Measurements from ENCODE around the gene PPP3R1. TPM values are rescaled to one million over a fixed set of nuclear protein-coding genes. Genes with fewer than 3 reads are reported as not detected.

The PPP3R1 gene
- polyA plus RNA-seq, 1 donor (not counting 4 experiments of a cell fraction or from before 2014, with no cell fraction given): 21.6 TPM

- Histone ChIP-seq H2AFZ (ENCODE audit: control insufficient read depth, low read length) (no peak overlapping the region), H3K27ac (ENCODE audit: control insufficient read depth, insufficient read depth, low read length) (no peak overlapping the region), H3K4me2 (ENCODE audit: control insufficient read depth, extremely low read depth, insufficient read depth, low read depth, low read length) (no peak overlapping the region), H3K9ac (ENCODE audit: control insufficient read depth, extremely low read depth, insufficient read depth, low read length) (no peak overlapping the region), H3K9me3 (ENCODE audit: control insufficient read depth, low read depth, low read length) (no peaks in the 10 kb centered on the region), H3K4me3 (ENCODE audit: control insufficient read depth in 2 of 3, extremely low read depth in 1 of 3, insufficient read depth in 2 of 3, low read depth in 1 of 3, low read length in 3 of 3) (no peak overlapping the region), H3K27me3 (ENCODE audit: control insufficient read depth, extremely low read depth, insufficient read depth, low read length) (no peaks in the 10 kb centered on the region), H3K36me3 (ENCODE audit: control insufficient read depth in 2 of 2, extremely low read depth in 1 of 2, insufficient read depth in 2 of 2, low read length in 2 of 2) (no peaks in the 10 kb centered on the region), H3K4me1 (ENCODE audit: control insufficient read depth, extremely low read depth, insufficient read depth, low read length) (peaks cover 3% of the 10 kb centered on the region), H3K79me2 (ENCODE audit: control insufficient read depth, insufficient read depth, low read length) (no peaks in the 10 kb centered on the region), H4K20me1 (ENCODE audit: control insufficient read depth, extremely low read depth, insufficient read depth, low read length) (no peaks in the 10 kb centered on the region), H3K9me1 (ENCODE audit: control insufficient read depth, extremely low read depth, insufficient read depth, low read length) (no peaks in the 10 kb centered on the region)
- DNase-seq (ENCODE audit: low read depth, low spot score) (no peak), FAIRE-seq (no peak)
- dilution Hi-C loops (cut with MboI; ENCODE audit: extremely low pct_ligation_motif_present, low sequenced_read_pairs): no loop called here
- no peak for TF ChIP-seq EZH2 (IDR thresholded peaks at IDR 0.05; ENCODE audit: low read length)
- no peak for TF ChIP-seq CTCF (optimal IDR thresholded peaks at IDR 0.05 in 1 of 3, IDR thresholded peaks at IDR 0.05 in 1 of 3, conservative IDR thresholded peaks at IDR 0.05 in 1 of 3; ENCODE audit: extremely low read depth in 1 of 3, insufficient read depth in 2 of 3, low read length in 3 of 3)
These were observed 28.0 kb upstream of the PPP3R1 start for GRCh38 chr2:68280348-68280747.

- H3K4me2 ChIP-seq (ENCODE audit: control insufficient read depth, extremely low read depth, insufficient read depth, low read depth, low read length): no peak overlapping the region
- DNase-seq (ENCODE audit: low read depth, low spot score) (no peak), FAIRE-seq (no peak)
- dilution Hi-C loops (cut with MboI; ENCODE audit: extremely low pct_ligation_motif_present, low sequenced_read_pairs): no loop called here
- H4K20me1 ChIP-seq (ENCODE audit: control insufficient read depth, extremely low read depth, insufficient read depth, low read length): no peaks in the 10 kb centered on the region
- H2AFZ ChIP-seq (ENCODE audit: control insufficient read depth, low read length): no peak overlapping the region
- H3K27me3 ChIP-seq (ENCODE audit: control insufficient read depth, extremely low read depth, insufficient read depth, low read length): no peaks in the 10 kb centered on the region
- no peak overlapping the region for H3K27ac ChIP-seq (ENCODE audit: control insufficient read depth, insufficient read depth, low read length)
- TF ChIP-seq EZH2 (IDR thresholded peaks at IDR 0.05; ENCODE audit: low read length) (no peak), CTCF (optimal IDR thresholded peaks at IDR 0.05 in 1 of 3, IDR thresholded peaks at IDR 0.05 in 1 of 3, conservative IDR thresholded peaks at IDR 0.05 in 1 of 3; ENCODE audit: extremely low read depth in 1 of 3, insufficient read depth in 2 of 3, low read length in 3 of 3) (no peak)
- H3K9me3 ChIP-seq (ENCODE audit: control insufficient read depth, low read depth, low read length): no peaks in the 10 kb centered on the region
- no peaks in the 10 kb centered on the region for H3K79me2 ChIP-seq (ENCODE audit: control insufficient read depth, insufficient read depth, low read length)
- H3K9me1 ChIP-seq (ENCODE audit: control insufficient read depth, extremely low read depth, insufficient read depth, low read length): no peaks in the 10 kb centered on the region
- no peak overlapping the region for H3K4me3 ChIP-seq (ENCODE audit: control insufficient read depth in 2 of 3, extremely low read depth in 1 of 3, insufficient read depth in 2 of 3, low read depth in 1 of 3, low read length in 3 of 3)
- H3K9ac ChIP-seq (ENCODE audit: control insufficient read depth, extremely low read depth, insufficient read depth, low read length): no peak overlapping the region
- no peaks in the 10 kb centered on the region for H3K36me3 ChIP-seq (ENCODE audit: control insufficient read depth in 2 of 2, extremely low read depth in 1 of 2, insufficient read depth in 2 of 2, low read length in 2 of 2)
- peaks cover under 1% of the 10 kb centered on the region for H3K4me1 ChIP-seq (ENCODE audit: control insufficient read depth, extremely low read depth, insufficient read depth, low read length)
These were observed 27.4 kb upstream of the PPP3R1 start for GRCh38 chr2:68279691-68280090.

Measured in keratinocyte (primary cell).